Right forelimb (tissue), 1 donor: ENCODE results near the gene PCK1.
"Not testable (repeated sequence)": the region's sequence is repeated elsewhere in the genome, so short reads cannot be mapped to it uniquely, and the experiment has no call there.

Experiments used
- DNase-seq: peaks from one replicate; pipeline ENCODE4 v3.0.0-alpha.2; 2018

The PCK1 gene

DNA sequence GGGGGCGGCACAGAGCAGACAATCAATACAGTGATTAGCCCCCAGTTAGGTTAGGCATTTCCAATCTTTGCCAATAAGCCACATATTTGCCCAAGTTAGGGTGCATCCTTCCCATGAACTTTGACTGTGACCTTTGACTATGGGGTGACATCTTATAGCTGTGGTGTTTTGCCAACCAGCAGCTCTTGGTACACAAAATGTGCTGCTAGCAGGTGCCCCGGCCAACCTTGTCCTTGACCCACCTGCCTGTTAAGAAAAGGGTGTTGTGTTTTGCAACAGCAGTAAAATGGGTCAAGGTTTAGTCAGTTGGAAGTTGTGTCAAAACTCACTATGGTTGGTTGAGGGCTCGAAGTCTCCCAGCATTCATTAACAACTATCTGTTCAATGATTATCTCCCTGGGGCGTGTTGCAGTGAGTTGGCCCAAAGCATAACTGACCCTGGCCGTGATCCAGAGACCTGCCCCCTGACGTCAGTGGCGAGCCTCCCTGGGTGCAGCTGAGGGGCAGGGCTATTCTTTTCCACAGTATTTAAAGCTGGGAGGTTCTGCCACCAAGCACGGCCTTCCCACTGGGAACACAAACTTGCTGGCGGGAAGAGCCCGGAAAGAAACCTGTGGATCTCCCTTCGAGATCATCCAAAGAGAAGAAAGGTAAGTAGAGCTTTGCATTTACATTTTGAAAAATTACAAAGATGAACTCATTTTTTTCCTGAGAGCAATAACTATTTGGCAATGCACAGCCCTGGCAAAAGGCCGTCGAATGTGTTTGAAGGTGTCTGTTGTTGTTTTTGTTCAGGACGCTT is at the start of gene PCK1:
Gene PCK1, plus strand, starts transcription at position 557 of the 802 bp plus-strand sequence. CDS start 302 bp downstream, outside the sequence.
- DNase-seq = peak; percentile 54

GRCh38 chr20:57511709-57512108 is 49.2 kb upstream of the PCK1 start:
- not testable (repeated sequence) for DNase-seq

DNA sequence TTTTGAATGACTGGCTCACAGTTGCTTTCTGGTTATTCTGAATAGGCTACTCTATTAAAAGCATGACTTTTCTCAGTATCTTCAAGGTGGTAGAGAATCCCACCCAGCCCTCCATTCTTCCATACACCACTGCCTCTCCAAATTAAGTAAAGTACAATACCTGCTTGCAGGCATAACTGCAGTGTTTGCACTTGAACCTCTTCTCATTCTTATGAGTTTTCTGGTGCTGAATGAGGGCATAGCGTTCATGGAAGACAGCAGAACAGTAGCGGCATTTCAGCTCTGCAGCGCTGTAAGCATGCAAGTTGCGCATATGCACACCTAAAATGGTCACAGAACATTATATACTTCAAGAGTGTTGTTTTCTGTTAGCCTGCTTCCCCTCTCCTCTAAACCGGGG is 48.5 kb upstream of the PCK1 start:
- no peak for DNase-seq

DNA sequence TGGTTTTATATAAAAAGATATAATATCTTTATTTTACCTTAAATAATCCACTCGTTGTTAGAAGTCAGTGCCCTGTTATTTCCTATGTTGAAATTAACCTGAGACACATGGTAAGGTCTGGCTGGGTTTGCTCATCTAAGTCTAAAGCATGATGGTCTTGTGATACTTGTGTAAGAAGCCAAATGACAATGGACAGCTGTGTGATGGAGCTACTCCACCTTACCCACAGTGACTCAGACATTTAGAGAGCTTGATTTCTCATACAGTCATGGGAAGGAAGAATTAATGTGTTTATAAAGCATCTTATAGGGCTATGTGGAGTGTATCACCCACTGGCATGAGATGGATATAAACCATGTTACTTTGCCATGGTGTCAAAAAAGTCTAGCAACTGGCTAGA is 47.7 kb upstream of the PCK1 start:
- no peak for DNase-seq

DNA sequence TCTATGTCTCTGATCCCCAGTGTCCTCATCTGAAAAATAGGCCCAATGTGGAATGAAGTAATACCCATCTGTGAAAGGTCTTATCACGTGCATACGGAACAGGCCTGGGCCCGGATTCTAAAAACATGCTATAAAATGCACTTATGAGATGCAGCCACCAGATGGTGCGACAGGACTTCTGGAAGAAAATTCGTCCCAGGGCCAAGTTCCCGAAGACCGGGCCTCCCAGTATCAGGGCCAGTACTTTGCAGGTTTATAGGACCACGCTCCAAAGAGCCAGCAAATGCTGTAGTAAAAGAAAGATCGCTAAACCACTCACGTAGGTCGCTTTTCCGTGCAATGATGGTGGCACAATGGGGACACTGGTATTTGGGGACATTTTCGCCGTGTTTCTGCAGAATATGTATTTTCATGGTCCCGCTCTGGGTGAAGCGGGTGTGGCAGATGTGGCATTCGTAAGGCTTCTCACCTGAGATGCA is 46.6 kb upstream of the PCK1 start:
- peak; percentile 82 for DNase-seq

DNA sequence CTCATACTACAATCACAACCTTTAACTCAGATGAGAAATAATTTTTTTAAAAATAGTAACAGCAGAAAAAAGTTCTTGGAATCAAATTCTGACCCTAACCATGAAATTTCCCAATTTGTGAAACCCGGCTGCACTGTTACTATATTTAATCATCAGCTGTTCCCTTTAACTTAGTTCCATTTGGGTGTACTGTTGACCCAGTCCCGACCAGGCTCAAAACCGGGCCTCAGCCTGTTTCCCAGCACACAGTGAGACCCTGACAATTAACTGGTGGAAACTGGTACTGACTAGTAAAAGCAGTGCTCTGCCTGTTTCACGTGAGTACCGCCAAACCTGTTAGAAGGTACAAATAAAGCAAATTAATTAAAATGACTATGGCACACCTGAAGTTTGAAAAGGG is 43.0 kb upstream of the PCK1 start:
- DNase-seq = no peak

DNA sequence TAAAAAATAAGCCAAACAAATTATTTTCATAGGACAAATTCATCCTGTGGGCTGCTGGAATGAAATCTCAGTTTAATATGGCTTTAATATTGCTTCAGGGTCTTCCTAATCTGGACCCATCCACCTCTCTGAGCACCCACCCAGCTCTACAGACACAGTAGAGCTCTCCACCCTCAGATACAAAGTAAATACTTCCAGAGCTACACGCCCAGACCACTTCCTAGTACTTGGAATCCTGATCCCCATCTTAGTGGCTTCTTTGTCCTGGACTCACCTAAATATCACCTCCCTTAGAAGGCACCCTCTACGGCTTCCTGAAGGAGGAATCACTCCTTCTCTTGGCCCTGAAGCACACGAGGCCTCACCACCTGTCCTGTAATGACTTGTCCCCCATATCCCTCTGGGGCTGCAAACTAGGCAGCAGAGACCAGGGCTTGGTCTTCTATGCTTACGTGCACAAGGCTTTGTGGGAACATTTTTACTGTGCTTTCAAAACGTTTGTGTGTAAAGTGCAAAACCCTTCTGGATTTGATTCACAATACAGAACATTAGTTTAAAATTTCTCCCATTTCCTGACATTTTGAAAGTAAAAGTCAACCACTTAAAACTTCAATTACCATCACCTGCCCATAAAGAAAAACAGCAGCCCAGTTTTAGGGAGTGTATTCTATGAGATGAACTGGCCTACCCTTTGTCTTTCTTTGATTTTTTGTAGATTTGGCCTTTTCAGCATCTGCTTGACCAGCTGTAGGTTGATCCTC is 38.4 kb upstream of the PCK1 start:
- DNase-seq = no peak

- DNase-seq = no peak
Measured at GRCh38 chr20:57523782-57524181, 37.1 kb upstream of the PCK1 start.

- DNase-seq = no peak
Measured at GRCh38 chr20:57524511-57525176, 36.3 kb upstream of the PCK1 start, which contains the start of gene CTCFL. Gene CTCFL, minus strand, starts transcription at chr20:57525140. Its CDS starts 935 bp downstream, at chr20:57524205.

DNA sequence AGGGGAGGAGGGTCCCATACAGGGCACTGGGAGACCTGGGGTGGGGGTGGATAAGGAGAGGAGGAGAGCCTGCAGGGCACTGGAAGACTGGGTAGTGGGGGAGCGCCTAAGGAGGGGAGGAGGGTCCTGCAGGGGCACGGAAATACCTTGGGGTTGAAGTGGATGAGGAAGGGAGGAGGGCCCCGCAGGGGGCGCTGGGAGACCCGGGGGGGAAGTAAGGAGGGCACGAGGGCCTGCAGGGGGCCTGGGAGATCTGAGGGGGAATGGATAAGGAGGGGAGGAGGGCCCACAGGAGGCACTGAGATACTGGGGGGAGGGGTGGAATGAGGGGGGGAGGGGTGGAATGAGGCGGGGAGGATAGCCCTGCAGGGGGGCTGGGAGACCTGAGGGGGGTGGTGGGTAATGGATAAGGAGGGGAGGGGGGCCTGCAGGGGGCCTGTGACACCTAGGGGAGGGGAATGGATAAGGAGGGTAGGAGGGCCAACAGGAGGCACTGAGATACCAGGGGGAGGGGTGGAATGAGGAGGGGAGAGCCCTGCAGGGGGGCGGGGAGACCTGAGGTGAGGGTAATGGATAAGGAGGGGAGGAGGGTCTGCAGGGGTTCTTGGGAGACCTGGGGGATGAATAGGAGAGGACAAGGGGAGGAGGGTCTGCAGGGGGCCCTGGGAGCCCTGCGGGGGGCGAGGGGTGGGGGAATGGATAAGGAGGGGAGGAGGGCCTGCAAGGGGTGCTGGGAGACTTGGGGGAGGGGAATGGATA is 35.4 kb upstream of the PCK1 start:
- no peak for DNase-seq

DNA sequence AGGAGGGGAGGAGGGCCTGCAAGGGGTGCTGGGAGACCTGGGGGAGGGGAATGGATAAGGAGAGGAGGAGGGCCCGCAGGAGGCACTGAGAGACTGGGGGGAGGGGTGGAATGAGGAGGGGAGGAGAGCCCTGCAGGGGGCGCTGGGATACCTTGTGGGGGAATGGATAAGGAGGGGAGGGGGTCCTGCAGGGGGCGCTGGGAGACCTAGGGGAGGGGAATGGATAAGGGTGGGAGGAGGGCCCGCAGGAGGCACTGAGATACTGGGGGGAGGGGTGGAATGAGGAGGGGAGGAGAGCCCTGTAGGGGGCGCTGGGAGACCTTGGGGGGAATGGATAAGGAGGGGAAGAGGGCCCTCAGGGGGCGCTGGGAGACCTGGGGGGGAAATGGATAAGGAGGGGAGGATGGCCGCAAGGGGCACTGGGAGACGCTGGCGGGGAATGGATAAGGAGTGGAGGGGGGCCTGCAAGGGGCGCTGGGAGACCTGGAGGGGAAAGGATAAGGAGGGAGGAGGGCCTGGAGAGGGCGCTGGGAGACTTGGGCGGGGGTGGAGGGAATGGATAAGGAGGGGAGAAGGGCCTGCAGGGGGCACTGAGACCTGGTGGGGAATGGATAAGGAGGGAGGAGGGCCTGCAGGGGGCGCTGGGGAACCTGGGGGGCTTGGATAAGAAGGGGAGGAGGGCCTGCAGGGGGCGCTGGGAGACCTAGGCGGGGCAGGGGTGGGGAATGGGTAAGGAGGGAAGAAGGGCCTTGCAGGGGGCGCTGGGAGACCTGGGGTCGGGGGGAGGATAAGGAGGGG is 34.6 kb upstream of the PCK1 start:
- DNase-seq = no peak

- no peak for DNase-seq
Measured at GRCh38 chr20:57526885-57527460, 33.9 kb upstream of the PCK1 start.

GRCh38 chr20:57527728-57528127 is 33.2 kb upstream of the PCK1 start:
- no peak for DNase-seq

- no peak for DNase-seq
Measured at GRCh38 chr20:57528148-57528547, 32.8 kb upstream of the PCK1 start.

DNA sequence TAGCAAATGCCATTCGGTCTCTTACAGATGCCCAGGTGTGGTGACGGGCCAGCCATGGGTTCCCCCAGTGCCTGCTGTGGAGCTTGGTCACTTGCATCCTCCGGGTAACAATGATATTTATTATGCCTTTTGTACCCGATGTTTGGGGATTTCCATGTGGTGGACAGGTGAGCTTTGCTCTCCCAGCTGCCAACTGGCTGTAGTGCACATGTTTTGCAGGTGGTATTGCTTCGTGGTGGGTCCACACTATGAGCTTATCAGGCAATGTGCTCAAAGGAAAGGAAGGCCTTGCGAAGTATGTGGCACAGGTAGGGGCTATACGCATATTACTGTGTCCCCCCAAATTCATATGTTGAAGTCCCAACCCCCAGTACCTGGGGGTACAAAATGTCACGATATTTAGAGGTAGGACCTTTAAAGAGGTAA is 31.7 kb upstream of the PCK1 start:
- no peak for DNase-seq

- no peak for DNase-seq
Measured at GRCh38 chr20:57529810-57530209, 31.1 kb upstream of the PCK1 start.

DNA sequence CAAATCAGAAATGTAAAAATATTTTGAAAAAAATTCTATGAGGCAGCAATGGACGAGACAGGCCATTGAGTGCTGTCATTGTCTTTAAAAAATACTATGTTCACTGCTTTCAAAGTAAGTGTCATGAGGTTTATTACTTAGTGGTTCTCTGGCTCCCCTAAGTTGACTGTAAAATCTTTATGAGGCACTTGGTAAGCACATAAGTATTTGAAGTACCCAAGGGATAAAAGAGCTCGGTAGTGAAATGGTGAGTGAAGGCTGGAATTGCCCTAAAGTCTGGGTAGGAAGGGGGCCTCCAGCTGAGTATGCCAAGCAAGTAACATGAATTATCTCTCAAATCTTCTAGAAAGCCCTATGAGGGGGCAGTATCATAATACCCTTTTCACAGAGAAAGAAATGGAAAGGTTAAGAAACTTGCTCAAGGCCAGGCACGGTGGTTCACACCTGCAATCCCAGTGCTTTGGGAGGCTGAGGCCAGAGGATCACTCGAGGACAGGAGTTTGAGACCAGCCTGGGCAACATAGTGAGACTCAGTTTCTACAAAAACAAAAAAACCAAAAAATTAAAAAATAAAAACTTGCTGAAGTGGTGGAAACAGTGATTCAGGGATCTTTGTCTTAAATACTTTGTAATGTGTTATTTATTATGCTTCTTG is 30.5 kb upstream of the PCK1 start:
- no peak for DNase-seq

- no peak for DNase-seq
Measured at GRCh38 chr20:57532104-57532503, 28.8 kb upstream of the PCK1 start.

GRCh38 chr20:57535297-57535696 is 25.6 kb upstream of the PCK1 start:
- no peak for DNase-seq

- no peak for DNase-seq
Measured at GRCh38 chr20:57536120-57536708, 24.7 kb upstream of the PCK1 start.
